Raji (cell line): ENCODE data around the gene CYP26A1.

ENCODE experiments used
- POLR2A ChIP-seq: IDR thresholded peaks from 2 replicates; pipeline ENCODE4 v1.6.1; 2011; ENCODE audit warnings: low read depth, low read length, control low read depth; ENCODE audit not compliant: insufficient read depth

Gene CYP26A1

DNA sequence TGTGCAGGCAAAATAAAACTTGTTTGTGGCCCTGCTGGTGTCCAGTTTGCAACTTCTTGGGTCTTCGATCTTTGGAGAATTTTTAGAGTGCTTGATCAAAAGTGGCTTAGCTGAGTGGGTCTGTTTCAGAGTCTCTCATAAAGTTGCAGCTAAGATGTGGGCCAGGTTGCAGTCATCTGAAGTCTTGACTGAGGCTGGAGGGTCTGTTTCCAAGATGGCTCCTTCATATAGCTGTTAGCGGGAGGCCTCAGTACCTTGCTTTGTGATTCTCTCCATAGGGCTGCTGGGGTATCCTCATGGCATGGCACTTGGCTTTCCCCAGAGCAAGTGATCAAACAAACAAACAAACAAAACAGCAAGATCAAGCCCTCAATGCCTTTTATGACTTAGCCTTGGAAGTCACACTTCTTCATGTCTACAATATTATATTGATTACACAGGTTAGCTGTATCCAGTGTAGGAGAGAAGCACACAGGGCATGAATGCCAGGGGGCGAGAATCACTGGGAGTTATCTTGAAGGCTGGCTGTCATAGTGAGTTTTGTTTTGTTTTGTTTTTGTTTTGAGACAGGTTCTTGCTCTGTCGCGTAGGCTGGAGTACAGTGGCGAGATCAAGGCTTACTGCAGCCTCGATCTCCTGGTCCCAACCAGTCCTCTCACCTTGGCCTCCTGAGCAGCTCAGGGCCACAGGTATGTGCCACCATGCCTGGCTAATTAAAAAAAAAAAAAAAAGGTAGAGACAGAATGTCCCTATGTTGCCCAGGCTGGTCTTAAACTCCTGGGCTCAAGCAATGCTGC is 10.2 kb downstream of the CYP26A1 start:
- no peak for TF ChIP-seq POLR2A

DNA sequence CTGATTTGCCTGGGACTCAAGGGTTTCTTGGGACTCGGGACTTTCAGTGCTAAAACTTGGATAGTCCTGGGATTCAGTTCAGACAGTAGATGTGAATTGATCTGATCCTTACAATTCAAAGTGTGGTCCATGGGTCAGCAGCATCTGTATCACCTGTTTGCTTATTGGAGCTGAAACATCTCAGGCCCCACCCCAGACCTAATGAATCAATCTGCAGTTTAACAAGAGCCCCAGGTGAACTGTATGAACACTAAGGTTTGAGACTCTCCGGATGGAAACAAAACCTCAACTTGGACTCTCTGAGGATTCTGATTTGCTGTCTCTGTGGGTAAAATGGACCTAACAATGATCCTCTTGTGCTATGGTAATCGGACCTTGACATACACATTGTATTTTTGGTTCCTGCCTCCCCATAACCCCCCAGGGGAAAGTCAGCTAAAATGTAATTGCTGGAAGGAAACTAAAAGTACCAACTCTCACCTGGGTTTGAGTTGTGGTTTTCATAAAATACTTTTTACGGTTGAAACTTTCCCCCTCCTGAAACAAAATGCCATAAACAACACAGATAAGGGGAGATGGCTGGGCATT is 11.7 kb downstream of the CYP26A1 start:
- no peak for TF ChIP-seq POLR2A

DNA sequence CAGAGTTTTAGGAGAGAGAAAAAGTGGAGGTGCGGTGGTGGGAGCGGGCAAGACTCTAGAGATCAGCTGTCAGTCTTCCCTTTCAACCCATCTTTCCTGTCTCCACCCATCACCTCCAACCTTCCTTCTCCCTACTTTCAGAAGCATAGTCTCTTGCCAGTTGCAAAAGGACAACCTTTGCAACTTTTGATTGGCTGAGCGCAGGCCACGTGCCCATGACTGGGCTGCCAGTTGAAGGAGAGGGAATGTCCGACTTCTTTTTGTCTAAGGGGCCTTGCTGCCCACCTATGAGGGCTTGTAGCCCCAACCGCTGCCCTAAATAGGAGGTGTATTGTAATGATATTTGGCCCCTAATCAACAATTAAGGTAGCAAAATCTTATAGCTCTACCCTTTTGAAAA is 12.6 kb downstream of the CYP26A1 start:
- TF ChIP-seq POLR2A: no peak

- no peak for TF ChIP-seq POLR2A
These were observed 14.2 kb downstream of the CYP26A1 start for GRCh38 chr10:93087846-93088245.

DNA sequence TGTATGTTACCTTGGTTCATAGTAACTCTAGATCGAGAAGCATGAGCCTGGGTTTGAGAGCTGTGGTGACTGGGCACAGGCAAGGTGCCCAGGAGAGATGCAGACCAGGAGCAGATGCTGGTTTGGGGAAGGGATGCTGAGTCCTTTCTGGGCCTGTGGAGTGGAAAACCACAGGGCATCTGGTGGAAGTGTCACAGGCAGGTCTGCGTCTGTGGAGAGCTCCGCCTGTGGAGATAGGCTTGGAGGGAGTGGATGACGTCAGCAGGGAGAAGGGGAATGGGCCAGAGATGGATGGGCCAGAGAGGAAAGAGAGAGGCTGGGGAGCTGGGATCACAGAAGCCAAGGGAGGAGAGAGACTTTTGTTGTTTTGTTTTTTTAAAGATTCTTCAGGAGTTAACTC is 14.8 kb downstream of the CYP26A1 start:
- TF ChIP-seq POLR2A: no peak

- TF ChIP-seq POLR2A: no peak
These were observed 16.9 kb downstream of the CYP26A1 start for GRCh38 chr10:93090619-93091018.

DNA sequence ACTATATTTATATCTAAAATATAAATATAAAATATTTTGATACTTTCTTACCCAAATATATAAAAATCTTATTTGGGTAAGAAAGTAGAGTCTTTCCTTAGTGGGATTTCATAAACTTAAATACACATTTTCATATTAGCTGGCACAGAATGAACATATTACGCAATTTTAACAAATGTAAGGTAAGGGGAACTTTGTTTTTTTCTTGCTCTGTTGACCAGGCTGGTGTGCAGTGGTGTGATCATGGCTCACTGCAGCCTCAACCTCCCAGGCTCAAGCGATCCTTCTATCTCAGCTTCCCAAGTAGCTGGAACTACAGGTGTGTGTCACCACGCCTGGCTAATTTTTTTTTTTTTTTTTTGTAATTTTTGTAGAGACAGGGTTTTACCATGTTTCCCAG is 18.3 kb downstream of the CYP26A1 start:
- no peak for TF ChIP-seq POLR2A

- no peak for TF ChIP-seq POLR2A
These were observed 21.5 kb downstream of the CYP26A1 start for GRCh38 chr10:93095225-93095624.

GRCh38 chr10:93096901-93097300 is 23.2 kb downstream of the CYP26A1 start:
- TF ChIP-seq POLR2A: no peak

DNA sequence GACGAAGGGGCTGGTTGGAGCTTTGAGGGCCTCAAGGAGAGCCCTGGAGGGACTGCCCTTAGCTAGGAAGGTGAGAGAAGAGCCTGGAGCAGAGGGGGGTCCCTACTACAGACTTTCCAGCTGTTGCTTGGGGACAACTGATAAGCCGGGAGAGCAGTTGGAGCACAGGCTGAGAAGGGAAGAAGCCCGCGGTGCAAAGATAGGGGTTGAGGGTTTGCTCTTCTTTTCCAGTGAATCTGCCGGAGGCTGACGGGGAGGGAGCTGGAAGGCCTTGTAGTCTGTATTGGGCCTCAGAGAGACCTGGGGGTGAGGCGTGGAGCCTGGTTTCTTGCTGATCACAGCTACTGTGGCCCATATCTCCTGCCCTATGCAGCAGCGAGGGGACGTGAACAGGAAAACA is 23.7 kb downstream of the CYP26A1 start:
- no peak for TF ChIP-seq POLR2A

- TF ChIP-seq POLR2A: no peak
These were observed 25.1 kb downstream of the CYP26A1 start for GRCh38 chr10:93098816-93099215.

GRCh38 chr10:93099670-93100069 is 26.0 kb downstream of the CYP26A1 start:
- no peak for TF ChIP-seq POLR2A

DNA sequence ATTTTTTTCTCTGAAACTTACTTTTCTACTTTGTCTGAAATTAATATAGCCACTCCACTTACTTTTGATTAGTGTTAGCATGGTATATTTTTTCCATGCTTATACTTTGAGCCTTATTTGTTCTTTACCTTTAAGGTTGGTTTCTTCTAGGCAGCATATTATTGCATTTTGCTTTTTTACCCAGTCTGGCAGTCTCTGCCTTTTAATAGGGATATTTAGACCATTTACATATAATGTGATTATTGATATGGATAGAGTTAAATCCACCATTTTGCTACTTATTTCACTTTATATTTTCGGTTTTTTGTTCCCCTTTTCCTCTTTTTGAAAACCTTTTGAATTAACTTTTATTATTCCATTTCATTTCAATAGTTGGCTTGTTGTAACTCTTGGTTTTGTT is 30.3 kb downstream of the CYP26A1 start:
- no peak for TF ChIP-seq POLR2A

GRCh38 chr10:93106631-93107072 is 33.0 kb downstream of the CYP26A1 start:
- no peak for TF ChIP-seq POLR2A

GRCh38 chr10:93110472-93111146 is 36.9 kb downstream of the CYP26A1 start:
- TF ChIP-seq POLR2A: no peak

DNA sequence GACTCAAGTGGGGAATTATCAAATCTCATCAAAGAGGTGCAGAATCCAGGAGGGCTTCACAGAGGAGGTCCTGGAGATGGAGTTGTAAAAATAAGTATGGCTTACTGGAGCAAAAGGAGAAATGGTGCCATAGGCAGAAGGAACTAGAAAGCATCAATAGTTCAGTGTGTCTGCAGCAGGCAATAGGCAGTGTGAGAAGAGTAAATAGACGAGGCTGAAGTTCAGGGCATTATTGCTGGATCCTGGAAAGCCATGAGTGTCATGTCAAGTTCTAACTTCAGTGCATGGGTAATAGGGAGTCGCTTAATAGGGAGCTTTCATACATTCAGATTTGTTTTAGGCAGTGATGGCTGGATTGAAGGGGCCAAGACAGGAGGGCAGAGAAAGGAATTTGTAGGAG is 39.3 kb downstream of the CYP26A1 start:
- TF ChIP-seq POLR2A: no peak
